Measurements from ENCODE around the gene ZNF275.
A peak's percentile ranks its signal among the peaks of the same experiment; 100 is the strongest.

GRCh38 chrX:153333821-153334653 lies at the start of gene ZNF275:
- TF ChIP-seq POLR2A (IDR thresholded peaks at IDR 0.05; ENCODE audit: borderline replicate concordance, extremely low read depth, insufficient read depth, insufficient read length) (peak; percentile 38), EZH2phosphoT487 (IDR thresholded peaks at IDR 0.05; ENCODE audit: borderline replicate concordance) (no peak), MAX (IDR thresholded peaks at IDR 0.05) (peak; percentile 27; the same call in 1 of the 2 replicates)
- TF ChIP-seq, protein P1, sequence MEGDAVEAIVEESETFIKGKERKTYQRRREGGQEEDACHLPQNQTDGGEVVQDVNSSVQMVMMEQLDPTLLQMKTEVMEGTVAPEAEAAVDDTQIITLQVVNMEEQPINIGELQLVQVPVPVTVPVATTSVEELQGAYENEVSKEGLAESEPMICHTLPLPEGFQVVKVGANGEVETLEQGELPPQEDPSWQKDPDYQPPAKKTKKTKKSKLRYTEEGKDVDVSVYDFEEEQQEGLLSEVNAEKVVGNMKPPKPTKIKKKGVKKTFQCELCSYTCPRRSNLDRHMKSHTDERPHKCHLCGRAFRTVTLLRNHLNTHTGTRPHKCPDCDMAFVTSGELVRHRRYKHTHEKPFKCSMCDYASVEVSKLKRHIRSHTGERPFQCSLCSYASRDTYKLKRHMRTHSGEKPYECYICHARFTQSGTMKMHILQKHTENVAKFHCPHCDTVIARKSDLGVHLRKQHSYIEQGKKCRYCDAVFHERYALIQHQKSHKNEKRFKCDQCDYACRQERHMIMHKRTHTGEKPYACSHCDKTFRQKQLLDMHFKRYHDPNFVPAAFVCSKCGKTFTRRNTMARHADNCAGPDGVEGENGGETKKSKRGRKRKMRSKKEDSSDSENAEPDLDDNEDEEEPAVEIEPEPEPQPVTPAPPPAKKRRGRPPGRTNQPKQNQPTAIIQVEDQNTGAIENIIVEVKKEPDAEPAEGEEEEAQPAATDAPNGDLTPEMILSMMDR (IDR thresholded peaks at IDR 0.05 in 2 of 3, conservative IDR thresholded peaks at IDR 0.05 in 1 of 3; ENCODE audit: borderline replicate concordance in 1 of 3, insufficient read depth in 1 of 3, low read depth in 2 of 3, low read length in 2 of 3) = no peak

All from HCT116 (cell line).